Bone marrow (tissue), 2 donors: ENCODE data around the gene SLC46A3.
"Not testable (repeated sequence)": the region's sequence is repeated elsewhere in the genome, so short reads cannot be mapped to it uniquely, and the experiment has no call there.

Experiments used
- DNase-seq, 2 donors: peaks; one replicate each; lab custom pipeline; 2025; lab: John Stamatoyannopoulos, UW

The SLC46A3 gene

DNA sequence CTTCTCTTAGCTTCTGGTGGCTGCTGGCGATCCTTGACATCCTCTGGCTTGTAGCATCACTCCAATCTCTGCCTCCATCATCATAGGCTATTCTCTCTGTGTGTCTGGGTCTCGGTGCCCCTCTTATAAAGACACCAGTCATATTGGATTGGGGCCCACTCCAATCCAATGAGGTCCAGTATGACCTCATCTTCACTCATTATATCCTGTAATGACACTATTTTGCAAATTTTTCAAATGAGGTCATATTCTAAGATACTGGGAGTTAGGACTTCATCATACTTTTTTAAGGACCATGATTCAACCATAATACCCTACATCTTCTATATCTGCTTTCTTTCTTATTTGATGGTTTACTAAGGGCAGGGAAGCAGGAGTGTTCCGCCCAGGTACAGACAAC lies 12.0 kb upstream of the SLC46A3 start:
- no peak for DNase-seq

GRCh38 chr13:28729541-28729940 lies 10.8 kb upstream of the SLC46A3 start:
- DNase-seq: no peak

- no peak for DNase-seq
Measured at GRCh38 chr13:28728642-28729041, 9.9 kb upstream of the SLC46A3 start.

DNA sequence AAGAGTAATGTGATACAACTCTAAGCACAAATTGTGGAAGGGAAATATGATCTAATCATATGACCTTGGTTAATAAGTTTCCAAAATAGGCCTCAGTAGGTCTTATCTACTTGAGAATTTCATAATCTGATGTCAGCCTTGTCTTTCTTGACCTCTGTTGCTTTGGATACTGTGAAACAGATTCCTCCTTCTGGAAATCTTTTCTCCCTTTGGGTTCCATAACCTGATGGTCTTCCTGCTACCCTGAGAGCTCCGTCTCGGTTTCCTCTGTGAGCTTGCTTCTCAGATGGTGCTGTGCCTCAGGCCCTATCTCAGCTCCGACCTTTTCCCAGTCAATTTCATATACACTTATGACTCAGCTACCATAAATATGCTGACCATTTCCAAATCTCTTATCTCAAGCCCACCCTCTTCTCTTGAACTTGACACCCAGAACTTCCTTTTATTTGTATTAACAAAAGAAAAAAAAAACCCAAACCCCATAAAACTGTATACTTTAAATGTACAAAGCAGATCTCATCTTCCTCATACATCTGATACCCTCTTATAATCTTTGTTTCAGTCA lies 6.4 kb upstream of the SLC46A3 start:
- no peak for DNase-seq

GRCh38 chr13:28723806-28724205 lies 5.0 kb upstream of the SLC46A3 start:
- no peak for DNase-seq

- DNase-seq: no peak
Measured at GRCh38 chr13:28719227-28720055, 671 bp upstream of the SLC46A3 start.

GRCh38 chr13:28718196-28718542 lies 601 bp downstream of the SLC46A3 start:
- DNase-seq: no peak

- DNase-seq: no peak
Measured at GRCh38 chr13:28717170-28717569, 1.6 kb downstream of the SLC46A3 start.

DNA sequence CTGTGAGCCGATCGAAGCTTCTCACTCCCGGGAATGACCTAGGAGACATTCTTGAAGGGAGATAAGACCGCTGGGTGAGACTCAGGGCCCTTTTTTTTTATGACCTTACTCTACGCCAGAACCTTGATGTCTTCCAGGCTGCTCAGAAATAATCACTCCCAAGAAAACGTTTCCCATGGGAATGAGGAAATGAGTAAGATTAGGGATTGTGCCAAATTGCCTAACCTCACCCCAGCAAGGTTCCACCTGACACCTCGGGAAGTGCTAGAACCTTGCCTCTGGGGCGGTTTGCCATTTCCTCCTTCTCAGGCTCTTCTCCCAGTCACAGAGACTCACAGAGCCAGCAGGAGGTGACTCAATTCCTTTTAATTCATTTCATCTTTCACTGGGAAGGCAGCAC lies 2.3 kb downstream of the SLC46A3 start:
- no peak for DNase-seq

- DNase-seq: no peak
Measured at GRCh38 chr13:28714651-28715050, 4.1 kb downstream of the SLC46A3 start.

GRCh38 chr13:28710161-28710560 lies 8.6 kb downstream of the SLC46A3 start:
- DNase-seq: no peak

GRCh38 chr13:28707629-28708427 lies 10.9 kb downstream of the SLC46A3 start:
- DNase-seq: peak in 1 of 2 donors; percentile 81

DNA sequence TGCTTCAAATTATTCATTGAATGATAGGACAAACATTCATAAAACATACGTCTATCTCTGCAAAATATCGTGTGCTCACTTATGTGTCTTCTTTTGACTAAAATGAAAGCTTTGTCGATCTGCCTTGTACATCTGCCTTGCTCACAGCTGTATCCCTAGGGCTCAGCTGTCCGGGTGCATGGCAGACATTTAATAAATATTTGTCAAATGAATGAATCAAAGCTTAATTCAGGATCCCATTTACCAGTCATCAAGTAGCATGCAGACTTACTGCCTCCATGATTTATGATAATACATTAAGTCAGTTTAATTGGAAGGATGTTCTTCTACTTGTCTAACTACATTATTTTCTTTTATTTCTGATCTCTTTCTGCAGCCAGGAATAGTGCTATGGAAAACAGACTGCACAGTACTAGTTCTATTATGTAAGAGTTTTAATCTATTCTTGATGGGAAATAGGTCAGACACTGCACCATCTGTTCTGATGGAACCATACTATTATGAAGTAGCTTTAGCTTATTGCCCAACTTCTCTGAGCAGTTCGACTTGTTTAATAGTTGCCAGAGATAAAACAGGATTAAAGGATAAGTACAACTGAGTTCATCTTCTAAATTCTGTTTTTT lies 13.2 kb downstream of the SLC46A3 start:
- no peak for DNase-seq

DNA sequence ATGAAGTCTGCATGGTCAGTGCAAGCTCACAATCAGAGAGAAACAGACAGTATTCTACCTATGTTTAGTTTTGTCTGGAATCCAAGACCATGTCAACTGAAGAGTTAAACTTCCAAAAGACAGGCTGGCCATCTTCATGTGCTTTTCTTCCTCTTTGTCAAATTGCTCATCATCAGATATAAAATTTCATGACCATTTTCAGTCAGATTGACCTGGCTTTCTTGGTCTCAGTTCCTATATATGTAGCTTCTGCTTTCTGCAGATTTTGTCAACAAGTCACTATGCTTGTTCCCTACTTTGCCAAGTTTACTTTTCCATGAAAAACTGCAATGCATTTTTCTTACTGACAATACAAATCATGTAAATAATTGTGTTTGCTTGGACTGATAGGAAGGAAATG lies 13.9 kb downstream of the SLC46A3 start:
- no peak for DNase-seq

DNA sequence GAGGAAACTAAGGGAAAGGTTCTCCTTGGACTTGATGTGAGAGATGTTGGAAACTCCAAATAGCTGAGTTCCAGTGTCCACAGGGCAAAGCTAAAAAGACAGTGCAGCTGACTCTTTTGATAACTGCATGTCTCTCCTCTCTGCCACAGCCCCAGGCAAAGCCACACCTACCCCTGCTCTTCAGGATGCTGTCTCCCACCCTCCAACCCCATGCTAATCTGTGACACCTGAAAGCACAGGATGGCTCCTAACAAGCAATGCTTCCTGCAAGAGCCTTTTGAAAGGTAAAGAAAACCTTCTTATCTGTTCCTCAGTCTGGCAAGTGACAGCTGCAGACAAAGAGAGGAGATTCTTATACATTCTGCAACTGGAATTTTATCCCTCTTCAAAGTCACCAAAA lies 14.5 kb downstream of the SLC46A3 start:
- DNase-seq: no peak

DNA sequence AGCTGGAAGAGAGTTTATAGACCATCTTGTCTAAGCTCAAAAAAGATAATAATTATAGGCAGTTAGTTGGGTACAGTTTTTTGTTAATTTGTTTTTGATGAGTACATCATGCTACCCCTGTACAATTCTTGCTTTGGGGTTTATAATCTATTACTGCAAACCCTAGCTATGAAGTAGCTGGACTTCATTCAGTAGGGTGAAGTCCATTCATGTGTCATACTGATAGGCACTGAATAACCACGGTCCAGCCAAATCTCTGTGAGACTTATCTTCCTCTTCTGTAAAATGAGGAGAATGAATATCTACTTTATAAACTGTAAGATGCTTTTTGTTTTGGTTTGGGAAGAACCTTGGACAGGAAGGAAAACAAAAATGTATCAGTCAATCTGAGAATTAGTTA lies 19.5 kb downstream of the SLC46A3 start:
- DNase-seq: no peak

GRCh38 chr13:28697441-28697840 lies 21.3 kb downstream of the SLC46A3 start:
- DNase-seq: no peak

DNA sequence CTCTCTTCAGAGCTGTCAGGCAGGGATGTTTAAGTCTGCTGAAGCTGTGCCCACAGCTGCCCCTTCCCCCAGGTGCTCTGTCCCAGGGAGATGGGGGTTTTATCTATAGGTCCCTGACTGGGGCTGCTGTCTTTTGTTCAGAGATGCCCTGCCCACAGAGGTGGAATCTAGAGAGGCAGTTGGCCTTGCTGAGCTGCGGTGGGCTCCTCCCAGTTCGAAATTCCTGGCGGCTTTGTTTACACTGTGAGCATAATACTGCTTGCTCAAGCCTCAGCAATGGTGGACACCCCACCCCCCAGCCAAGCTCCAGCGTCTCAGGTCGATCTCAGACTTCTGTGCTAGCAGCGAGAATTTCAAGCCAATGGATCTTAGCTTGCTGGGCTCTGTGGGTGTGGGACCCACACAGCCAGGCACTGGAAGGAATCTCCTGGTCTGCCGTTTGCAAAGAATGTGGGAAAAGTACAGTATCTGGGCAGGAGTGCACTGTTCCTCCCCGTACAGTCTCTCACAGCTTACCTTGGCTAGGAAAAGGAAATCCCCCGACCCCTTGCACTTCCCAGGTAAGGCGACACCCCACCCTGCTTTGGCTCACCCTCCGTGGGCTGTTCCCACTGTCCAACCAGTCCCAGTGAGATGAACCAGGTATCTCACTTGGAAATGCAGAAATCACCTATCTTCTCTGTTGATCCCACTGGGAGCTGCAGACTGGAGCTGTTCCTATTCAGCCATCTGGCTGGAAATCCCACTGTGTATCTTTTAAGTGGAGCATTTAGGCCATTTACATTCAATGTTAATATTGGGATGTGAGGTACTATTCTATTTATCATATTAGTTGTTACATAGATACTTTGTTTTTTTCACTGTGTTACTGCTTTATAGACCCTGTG lies 24.9 kb downstream of the SLC46A3 start:
- DNase-seq: not testable (repeated sequence)

GRCh38 chr13:28685892-28686291 lies 32.9 kb downstream of the SLC46A3 start:
- no peak for DNase-seq

DNA sequence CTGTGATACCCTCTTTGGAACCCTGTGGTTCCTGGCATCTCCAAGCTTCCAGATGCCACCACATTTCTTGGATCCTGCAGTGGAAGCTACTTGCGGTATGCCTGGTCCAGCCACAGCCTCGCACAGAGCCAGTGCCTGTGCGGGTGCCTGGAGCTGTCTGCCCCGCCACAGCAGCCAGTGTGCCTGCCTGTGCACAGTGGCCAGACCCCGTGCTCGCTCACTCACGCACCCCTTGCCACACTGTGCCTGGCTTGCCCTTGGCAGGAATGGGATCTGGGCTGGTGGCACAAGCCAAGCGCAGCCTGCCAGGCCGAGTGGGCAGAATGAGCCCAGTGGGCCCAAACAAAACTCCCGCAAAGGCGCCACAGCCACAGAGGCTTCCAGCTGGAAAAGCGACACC lies 33.7 kb downstream of the SLC46A3 start:
- no peak for DNase-seq

DNA sequence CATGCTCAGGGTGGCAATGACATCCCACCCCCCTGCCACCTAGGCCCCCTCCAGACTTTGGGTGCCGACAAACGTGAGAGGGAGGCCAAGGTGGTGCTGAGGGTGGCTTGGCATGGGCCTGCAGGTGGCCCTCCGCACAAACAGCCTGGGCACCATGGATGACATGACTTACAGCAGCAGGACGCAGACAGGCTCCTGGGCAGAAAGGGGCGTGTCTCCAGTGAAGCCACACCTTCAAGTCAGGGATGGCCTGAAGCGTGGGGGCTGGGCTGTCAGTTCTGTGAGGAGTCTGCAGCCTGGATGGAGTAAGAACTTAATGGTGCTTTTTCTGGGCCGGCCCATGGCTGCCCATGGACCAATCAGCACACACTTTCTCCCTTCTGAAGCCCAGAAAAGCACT lies 34.5 kb downstream of the SLC46A3 start:
- no peak for DNase-seq

- not testable (repeated sequence) for DNase-seq
Measured at GRCh38 chr13:28683169-28683568, 35.6 kb downstream of the SLC46A3 start.
